RWPE1 (cell line): Measurements from ENCODE around the gene RAP1GAP2.
A peak's percentile ranks its signal among the peaks of the same experiment; 100 is the strongest.
"Not testable (repeated sequence)": the region's sequence is repeated elsewhere in the genome, so short reads cannot be mapped to it uniquely, and the experiment has no call there.

Experiments
- CTCF ChIA-PET: fragments of 350-600 bp; sonication (Branson Sonifier 250); formaldehyde crosslinking; extraction: SDS; loops from one replicate; lab custom pipeline; 2021; lab: Yijun Ruan, JAX
- POLR2A ChIA-PET: fragments of 400-600 bp; formaldehyde crosslinking; extraction: SDS; loops from one replicate; lab custom pipeline; 2020; ENCODE audit warnings: antibody characterized with exemption; ENCODE audit not compliant: low non-redundant PET; lab: Yijun Ruan, JAX
- DNase-seq: peaks from one replicate; pipeline ENCODE4 v3.0.0; 2012; ENCODE audit warnings: low spot score
- H3K27ac ChIP-seq: fragments of 450-650 bp; 2 replicates; pipeline ENCODE4 v1.5.1; 2017
- CTCF ChIP-seq: fragments of 450-650 bp; conservative IDR thresholded peaks from 2 replicates; pipeline ENCODE4 v1.5.1; 2017; ENCODE audit warnings: low read depth, mild to moderate bottlenecking

Gene RAP1GAP2

GRCh38 chr17:2980904-2981246 lies 184.6 kb downstream of the RAP1GAP2 start:
- ChIA-PET POLR2A (interaction anchor here (0.6 kb wide), 1 partner anchor 18 kb away, joined by 7 read pairs; no protein-coding TSS in a partner anchor), CTCF (no interaction called here)
- peak overlapping the region; percentile 71 for H3K27ac ChIP-seq
- no peak for TF ChIP-seq CTCF
- no peak for DNase-seq

GRCh38 chr17:2981325-2981724 lies 185.1 kb downstream of the RAP1GAP2 start:
- no peak for TF ChIP-seq CTCF
- ChIA-PET POLR2A (interaction anchor here (0.6 kb wide), 1 partner anchor 18 kb away, joined by 7 read pairs; no protein-coding TSS in a partner anchor), CTCF (no interaction called here)
- no peak for DNase-seq
- H3K27ac ChIP-seq, result peak overlapping the region; percentile 71

- CTCF ChIA-PET, result interaction anchor here (0.6 to 2.4 kb wide), 4 partner anchors 32 to 133 kb away, joined by 3 to 12 read pairs (median 4); no protein-coding TSS in a partner anchor
- peak; percentile 55 for DNase-seq
- peak overlapping the region; percentile 28; the same call in 1 of the 2 replicates for H3K27ac ChIP-seq
- POLR2A ChIA-PET, result no interaction called here
- no peak for TF ChIP-seq CTCF
Measured at GRCh38 chr17:2982854-2983253, 186.6 kb downstream of the RAP1GAP2 start.

DNA sequence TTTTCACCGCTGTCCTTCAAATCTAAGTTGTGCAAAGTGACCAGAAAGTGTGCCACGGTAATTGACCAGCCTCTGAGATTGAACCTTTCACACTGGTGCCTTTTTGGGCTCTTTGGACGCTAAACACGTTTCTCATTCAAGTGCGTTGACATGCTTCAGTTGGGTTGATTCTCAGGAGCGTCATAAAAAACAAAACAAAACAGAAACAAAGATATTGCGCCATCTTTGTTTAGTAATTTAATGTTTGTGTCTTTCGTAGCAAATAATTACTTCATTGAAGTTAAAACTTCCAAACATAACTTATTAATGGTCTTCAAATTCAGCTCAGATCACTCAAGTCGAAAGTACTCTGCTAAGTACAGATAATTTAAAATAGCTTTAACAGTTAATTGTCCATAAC lies 187.0 kb downstream of the RAP1GAP2 start:
- TF ChIP-seq CTCF, result no peak
- POLR2A ChIA-PET, result no interaction called here
- H3K27ac ChIP-seq, result peak overlapping the region; percentile 28; the same call in 1 of the 2 replicates
- CTCF ChIA-PET, result interaction anchor here (0.6 to 2.4 kb wide), 5 partner anchors 33 to 162 kb away, joined by 3 to 12 read pairs (median 4); no protein-coding TSS in a partner anchor
- DNase-seq, result no peak

- ChIA-PET POLR2A (no interaction called here), CTCF (no interaction called here)
- TF ChIP-seq CTCF, result no peak
- no peak overlapping the region for H3K27ac ChIP-seq
- DNase-seq, result no peak
Measured at GRCh38 chr17:2985318-2985717, 189.1 kb downstream of the RAP1GAP2 start.

- no peak overlapping the region for H3K27ac ChIP-seq
- ChIA-PET CTCF (no interaction called here), POLR2A (no interaction called here)
- no peak for DNase-seq
- TF ChIP-seq CTCF, result no peak
Measured at GRCh38 chr17:2986925-2987324, 190.7 kb downstream of the RAP1GAP2 start.

DNA sequence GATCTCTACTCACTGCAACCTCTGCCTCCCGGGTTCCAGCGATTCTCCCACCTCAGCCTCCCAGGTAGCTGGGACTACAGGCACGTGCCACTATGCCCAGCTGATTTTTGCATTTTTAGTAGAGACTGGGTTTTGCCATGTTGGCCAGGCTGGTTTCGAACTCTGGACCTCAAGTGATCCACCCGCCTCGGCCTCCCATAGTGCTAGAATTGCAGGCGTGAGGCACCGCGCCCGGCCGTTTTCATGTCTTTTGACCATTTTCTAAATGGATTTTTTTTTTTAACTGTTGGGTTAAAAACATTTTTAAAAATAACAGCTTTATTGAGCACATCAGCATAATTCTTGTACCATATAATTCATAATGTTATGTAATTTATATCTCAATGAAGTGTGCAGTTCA lies 193.2 kb downstream of the RAP1GAP2 start:
- H3K27ac ChIP-seq, DNase-seq, CTCF ChIA-PET, POLR2A ChIA-PET: not testable (repeated sequence)
